H1 (cell line): ENCODE measurements around the gene STAT2. TPM values are rescaled to one million over a fixed set of nuclear protein-coding genes. Genes with fewer than 3 reads are reported as not detected.

ENCODE experiments used
- ASH2L ChIP-seq: fragments of 200-600, 300-600 bp; sonication (generic); IDR thresholded peaks from one replicate; pipeline ENCODE4 v1.7.1; 2017; ENCODE audit warnings: low read length
- ATF3 ChIP-seq: IDR thresholded peaks from 2 replicates; pipeline ENCODE4 v1.6.1; 2011; ENCODE audit warnings: low read depth, mild to moderate bottlenecking, low read length; ENCODE audit not compliant: insufficient read depth
- BRCA1 ChIP-seq: IDR thresholded peaks from 2 replicates; pipeline ENCODE4 v1.6.1; 2012; ENCODE audit warnings: low read depth, low read length, improper control_type of control experiment
- CHD1 ChIP-seq: IDR thresholded peaks from 2 replicates; pipeline ENCODE4 v1.6.1; 2012; ENCODE audit warnings: low read depth, low read length, improper control_type of control experiment
- CHD2 ChIP-seq: IDR thresholded peaks from 2 replicates; pipeline ENCODE4 v1.6.1; 2012; ENCODE audit warnings: low read length, improper control_type of control experiment
- GTF2F1 ChIP-seq: IDR thresholded peaks from 2 replicates; pipeline ENCODE4 v1.6.1; 2012; ENCODE audit warnings: low read depth, low read length, improper control_type of control experiment, borderline replicate concordance
- HDAC2 ChIP-seq, 2 experiments: fragments of 300-600 bp in 1 of 2; sonication (generic) in 1 of 2; IDR thresholded peaks; 2 replicates each; pipeline ENCODE4 v1.6.1; 2011 to 2012; ENCODE audit warnings: low read depth in 2 of 2, low read length in 2 of 2, mild to moderate bottlenecking in 2 of 2, moderate library complexity in 2 of 2, borderline replicate concordance in 1 of 2, inconsistent platforms in 1 of 2
- JUND ChIP-seq: IDR thresholded peaks from 2 replicates; pipeline ENCODE4 v1.6.1; 2011; ENCODE audit warnings: mild to moderate bottlenecking, improper control_type of control experiment, low read length
- KDM4A ChIP-seq: IDR thresholded peaks from one replicate; pipeline ENCODE4 v1.7.1; 2012; ENCODE audit warnings: low read depth, mild to moderate bottlenecking, moderate library complexity, low read length, inconsistent platforms; ENCODE audit not compliant: severe bottlenecking
- MAX ChIP-seq: IDR thresholded peaks from 2 replicates; pipeline ENCODE4 v1.6.1; 2012; ENCODE audit warnings: inconsistent platforms
- PHF8 ChIP-seq: fragments of 200-600 bp; sonication (generic); conservative IDR thresholded peaks from 2 replicates; pipeline ENCODE4 v1.7.1; 2012; ENCODE audit warnings: low read depth, mild to moderate bottlenecking, inconsistent platforms, low read length, moderate library complexity
- POLR2A ChIP-seq, 2 experiments: IDR thresholded peaks; 1 replicate in 1 of 2; 2 replicates in 1 of 2; pipeline ENCODE4 v1.6.1; 2011; ENCODE audit warnings: low read depth in 2 of 2, low read length in 2 of 2, mild to moderate bottlenecking in 2 of 2; ENCODE audit errors: control extremely low read depth in 1 of 2
- RBBP5 ChIP-seq: IDR thresholded peaks from 2 replicates; pipeline ENCODE4 v1.7.1; 2012; ENCODE audit warnings: low read depth, mild to moderate bottlenecking, inconsistent platforms, low read length, moderate library complexity, borderline replicate concordance
- RFX5 ChIP-seq: IDR thresholded peaks from 2 replicates; pipeline ENCODE4 v1.6.1; 2011; ENCODE audit warnings: low read depth, low read length, improper control_type of control experiment, borderline replicate concordance
- SAP30 ChIP-seq: fragments of 300-600 bp; sonication (generic); IDR thresholded peaks from 2 replicates; pipeline ENCODE4 v1.7.1; 2012; ENCODE audit warnings: low read length, moderate library complexity, mild to moderate bottlenecking, inconsistent platforms; ENCODE audit not compliant: insufficient read depth, insufficient replicate concordance
- SIN3A ChIP-seq, 2 experiments: IDR thresholded peaks in 1 of 2; conservative IDR thresholded peaks in 1 of 2; 2 replicates each; pipeline ENCODE4 v1.6.1; 2011 to 2012; ENCODE audit warnings: low read length in 2 of 2, improper control_type of control experiment in 1 of 2, low read depth in 1 of 2, mild to moderate bottlenecking in 1 of 2
- SP1 ChIP-seq: IDR thresholded peaks from 2 replicates; pipeline ENCODE4 v1.6.1; 2011; ENCODE audit warnings: low read depth, low read length
- SP2 ChIP-seq: IDR thresholded peaks from 2 replicates; pipeline ENCODE4 v1.6.1; 2012; ENCODE audit warnings: mild to moderate bottlenecking, low read length, inconsistent platforms
- SP4 ChIP-seq: IDR thresholded peaks from 2 replicates; pipeline ENCODE4 v1.6.1; 2012; ENCODE audit warnings: low read length, inconsistent platforms
- TAF1 ChIP-seq: IDR thresholded peaks from 2 replicates; pipeline ENCODE4 v1.6.1; 2011; ENCODE audit warnings: mild to moderate bottlenecking, low read depth, low read length
- TAF7 ChIP-seq: optimal IDR thresholded peaks from 2 replicates; pipeline ENCODE3; 2011; ENCODE audit warnings: low read depth, mild to moderate bottlenecking, inconsistent platforms, low read length, moderate library complexity, borderline replicate concordance
- TCF12 ChIP-seq: IDR thresholded peaks from 2 replicates; pipeline ENCODE4 v1.6.1; 2011; ENCODE audit warnings: low read depth, mild to moderate bottlenecking, low read length
- polyA plus RNA-seq, 7 experiments: library from polyadenylated mRNA; depleted of rRNA in 3 of 7; stranded (reverse) in 5 of 7; unstranded in 2 of 7; fragments of >200 nt in 5 of 7; fragments of 200-250 nt in 2 of 7; gene quantifications; 1 replicate in 5 of 7; 2 replicates in 1 of 7; 4 replicates in 1 of 7; pipeline versions ENCODE4 v1.2.1 to v1.2.3, GENCODE V29; 2011 to 2013; ENCODE audit warnings: missing spikeins in 2 of 7, mixed read lengths in 2 of 7
- total RNA-seq: library from RNA; stranded (reverse); fragmentation: NEBNext Ultra II Directional; extraction: Animal tissue kit (Norgen Biotek cat#: 25700); gene quantifications from 2 replicates; pipeline ENCODE4 v1.2.1, GENCODE V29; 2021

Gene STAT2
- total and polyA plus RNA-seq, 2 of the 8 experiments (the other 6 are each of a cell fraction or from before 2014, with no cell fraction given): 37.1 to 44.7 TPM

GRCh38 chr12:56359851-56360767 is at the start of gene STAT2 (continued):
- TF ChIP-seq PHF8 (peak; percentile 61), CHD2 (peak; percentile 6; the same call in 1 of the 2 replicates), TAF7 (peak; percentile 18), ATF3 (no peak), TCF12 (0 out of 2 replicates have a peak, but pooled peaks have one; percentile 7), SAP30 (peak; percentile 35), GTF2F1 (no peak), MAX (0 out of 2 replicates have a peak, but pooled peaks have one; percentile 34), SIN3A (conservative IDR thresholded peaks at IDR 0.05 in 1 of 2, IDR thresholded peaks at IDR 0.05 in 1 of 2; ENCODE audit: low read depth in 1 of 2, low read length in 2 of 2) (peak; percentile 68 to 73; a peak in 2 of 4 replicates), SP4 (0 out of 2 replicates have a peak, but pooled peaks have one; percentile 69), RFX5 (no peak), CHD1 (no peak), KDM4A (peak; percentile 65), POLR2A (IDR thresholded peaks at IDR 0.05; ENCODE audit: control extremely low read depth in 1 of 2, low read depth in 2 of 2, low read length in 2 of 2) (peak in 1 of 2 experiments; percentile 56; a peak in 2 of 3 replicates), TAF1 (peak; percentile 75), SP1 (peak; percentile 88), JUND (no peak; the same call in 1 of the 2 replicates), HDAC2 (IDR thresholded peaks at IDR 0.05; ENCODE audit: borderline replicate concordance in 1 of 2, low read depth in 2 of 2, low read length in 2 of 2) (peak in 1 of 2 experiments; percentile 18; a peak in 1 of 4 replicates), SP2 (0 out of 2 replicates have a peak, but pooled peaks have one; percentile 8), ASH2L (peak; percentile 82), BRCA1 (peak; percentile 7; the same call in 1 of the 2 replicates), RBBP5 (peak; percentile 30; the same call in 1 of the 2 replicates)
